Amygdala (tissue), 56 donors: Measurements from ENCODE around the gene FAM216A.

Experiments
- DNase-seq, 56 donors: peaks; one replicate each; lab custom pipeline; 2025; lab: John Stamatoyannopoulos, UW

Gene FAM216A

DNA sequence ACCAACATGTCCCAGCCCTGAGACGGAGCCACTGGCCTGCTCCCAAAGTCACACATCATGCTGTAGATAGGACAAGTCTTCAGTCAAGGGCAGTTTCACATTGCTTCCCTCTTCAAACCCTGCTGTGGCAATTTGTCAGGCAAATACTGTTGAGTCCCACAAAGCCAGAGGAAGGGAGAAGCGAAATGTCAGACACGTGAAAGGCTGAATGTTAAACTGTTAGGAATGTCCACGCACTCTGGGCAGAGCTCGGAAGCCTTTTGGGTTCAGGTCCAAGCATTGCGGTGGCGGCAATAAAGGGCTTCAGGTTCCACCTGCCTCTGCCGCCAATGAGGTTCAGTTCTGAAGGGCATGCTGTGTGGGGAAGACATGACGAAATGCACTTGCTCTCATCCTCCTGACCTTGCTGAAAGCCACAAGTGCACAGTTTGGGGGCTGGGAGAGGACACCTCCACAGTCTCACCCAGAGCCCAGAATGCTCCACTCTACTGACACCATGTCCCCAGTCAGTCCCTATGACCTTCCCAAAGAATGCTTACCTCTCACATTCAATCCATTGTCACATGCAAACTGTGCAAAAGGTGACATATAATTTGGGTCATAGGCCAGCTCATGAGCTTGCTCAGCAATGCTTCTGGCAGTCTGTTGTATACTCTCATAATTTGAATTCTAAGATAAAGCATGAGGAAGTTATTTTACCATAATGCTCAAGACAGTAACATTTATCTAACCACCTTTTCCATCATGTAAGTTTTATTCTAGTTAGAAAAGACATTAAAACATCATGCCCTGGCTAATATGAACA, 69.2 kb downstream of the FAM216A start:
- DNase-seq: no peak

GRCh38 chr12:110538869-110539622, 70.4 kb downstream of the FAM216A start:
- DNase-seq: no peak
